ENCODE measurements around the gene TOMM34. TPM values are rescaled to one million over a fixed set of nuclear protein-coding genes. Genes with fewer than 3 reads are reported as not detected.

The TOMM34 gene
- total RNA-seq, 1 experiment from 2014 or later, result 37.5 TPM

- Mint-ChIP-seq H3K27ac (no peak overlapping the region), H3K9me3 (no peaks in the 10 kb centered on the region), H3K4me1 (no peaks in the 10 kb centered on the region), H3K4me3 (no peak overlapping the region), H3K36me3 (ENCODE audit: insufficient read depth in 1 of 3, low read depth in 3 of 3) (peaks cover 4 to 59% (median 32%) of the 10 kb centered on the region in 3 experiments; a peak in 6 of 7 replicates), H3K27me3 (ENCODE audit: low read depth) (no peaks in the 10 kb centered on the region)
- no peak overlapping the region for H3K9ac ChIP-seq (ENCODE audit: extremely low read depth, insufficient read length, low read length)
- H2BK12ac ChIP-seq (ENCODE audit: insufficient read length, low read depth, low read length), result no peak overlapping the region
- no peak overlapping the region for H3K23ac ChIP-seq (ENCODE audit: insufficient read length, low read depth, low read length)
- TF ChIP-seq CTCF (conservative IDR thresholded peaks at IDR 0.05), result no peak
- H3K4me2 ChIP-seq (ENCODE audit: insufficient read depth, insufficient read length, low read length), result no peak overlapping the region
- WGBS (ENCODE audit: extremely low coverage, insufficient read length, low lambda C conversion rate), result no CpG with 5 or more reads among the region's 4 CpGs
- H3T11ph ChIP-seq (ENCODE audit: low read length), result no peak overlapping the region
- no peak overlapping the region for H3K4ac ChIP-seq (ENCODE audit: low read depth, low read length)
- H4K8ac ChIP-seq (replicated peaks; ENCODE audit: insufficient read length, low read depth, low read length), result no peak overlapping the region
- H2BK20ac ChIP-seq (ENCODE audit: low read depth, low read length, poor library complexity, severe bottlenecking), result no peak overlapping the region
- H3K27ac ChIP-seq (ENCODE audit: insufficient read length, low read depth, low read length), result no peak overlapping the region
- H3K9me3 ChIP-seq (ENCODE audit: control insufficient read depth, low read depth, low read length), result no peaks in the 10 kb centered on the region
- H3K79me1 ChIP-seq (ENCODE audit: insufficient read depth, low read depth, low read length, poor library complexity, severe bottlenecking), result no peaks in the 10 kb centered on the region
- no peaks in the 10 kb centered on the region for H3K27me3 ChIP-seq (ENCODE audit: insufficient read depth, low read length)
- DNase-seq, result no peak
- H2AK5ac ChIP-seq (ENCODE audit: insufficient read length, low read length), result no peak overlapping the region
- H3K23me2 ChIP-seq (ENCODE audit: insufficient read length, low read depth, low read length, poor library complexity, severe bottlenecking), result no peaks in the 10 kb centered on the region
- H2BK15ac ChIP-seq (ENCODE audit: low read depth, low read length), result no peak overlapping the region
- H4K20me1 ChIP-seq (ENCODE audit: control insufficient read depth, insufficient read depth, insufficient read length), result no peaks in the 10 kb centered on the region
- H2BK120ac ChIP-seq (ENCODE audit: low read depth, low read length, poor library complexity, severe bottlenecking), result no peak overlapping the region
- H4K5ac ChIP-seq (ENCODE audit: insufficient read length, low read depth, low read length), result no peak overlapping the region
- no peak overlapping the region for H3K14ac ChIP-seq (ENCODE audit: insufficient read depth, low read length)
- no peak overlapping the region for H3K18ac ChIP-seq (ENCODE audit: insufficient read length, low read depth, low read length)
- no peak overlapping the region for H4K91ac ChIP-seq (ENCODE audit: insufficient read length, low read depth, low read length)
- H2BK5ac ChIP-seq (ENCODE audit: insufficient read length, low read length), result no peak overlapping the region
- no peaks in the 10 kb centered on the region for H3K4me1 ChIP-seq (ENCODE audit: insufficient read depth, low read length)
- no peak overlapping the region for H2AFZ ChIP-seq (ENCODE audit: low read length)
- no peaks in the 10 kb centered on the region for H3K79me2 ChIP-seq (ENCODE audit: insufficient read depth, low read length)
- no peak overlapping the region for H3K56ac ChIP-seq (ENCODE audit: insufficient read length, low read depth, low read length)
These were observed 35.7 kb downstream of the TOMM34 start for GRCh38 chr20:44924541-44924940.
